ELF-1 (cell line): ENCODE measurements around the gene MYNN.
"Not testable (repeated sequence)": the region's sequence is repeated elsewhere in the genome, so short reads cannot be mapped to it uniquely, and the experiment has no call there.

Source experiments
- DNase-seq: peaks from one replicate; pipeline ENCODE4 v3.0.0-alpha.2; 2016; ENCODE audit warnings: low read depth, low spot score

MYNN gene

GRCh38 chr3:169772897-169773816, at the start of gene MYNN:
MYNN (plus strand) TSS chr3:169773396; CDS start chr3:169774296, 900 bp downstream.
- peak; percentile 93 for DNase-seq

- DNase-seq = not testable (repeated sequence)
These were observed 41.3 kb upstream of the MYNN start for GRCh38 chr3:169731857-169732256.

GRCh38 chr3:169739067-169739466, 34.1 kb upstream of the MYNN start:
- DNase-seq = no peak

- DNase-seq = no peak
These were observed 28.7 kb upstream of the MYNN start for GRCh38 chr3:169744366-169745054.

GRCh38 chr3:169746924-169747323, 26.3 kb upstream of the MYNN start:
- no peak for DNase-seq

GRCh38 chr3:169748670-169749069, 24.5 kb upstream of the MYNN start:
- no peak for DNase-seq

- DNase-seq = no peak
These were observed 22.5 kb upstream of the MYNN start for GRCh38 chr3:169750665-169751064.

- no peak for DNase-seq
These were observed 21.3 kb upstream of the MYNN start for GRCh38 chr3:169751875-169752274.

GRCh38 chr3:169754711-169755110, 18.5 kb upstream of the MYNN start:
- no peak for DNase-seq

- DNase-seq = no peak
These were observed 17.7 kb upstream of the MYNN start for GRCh38 chr3:169755488-169755887.

GRCh38 chr3:169758359-169758994, 14.7 kb upstream of the MYNN start:
- DNase-seq = no peak

- DNase-seq = no peak
These were observed 13.9 kb upstream of the MYNN start for GRCh38 chr3:169759256-169759655.

- no peak for DNase-seq
These were observed 12.7 kb upstream of the MYNN start for GRCh38 chr3:169760479-169760878.

GRCh38 chr3:169764312-169764881, 8.8 kb upstream of the MYNN start:
- no peak for DNase-seq

- peak; percentile 95 for DNase-seq
These were observed 8.1 kb upstream of the MYNN start, which contains the start of gene TERC for GRCh38 chr3:169764882-169765612. TERC (minus strand) TSS chr3:169765060.

GRCh38 chr3:169769287-169770181, 3.7 kb upstream of the MYNN start, which contains the start of gene ACTRT3:
ACTRT3 (minus strand) TSS chr3:169769561; CDS start chr3:169769520, 41 bp downstream.
- peak; percentile 93 for DNase-seq

GRCh38 chr3:169771497-169772304, 1.5 kb upstream of the MYNN start:
- DNase-seq = peak; percentile 89

- DNase-seq = peak; percentile 80
These were observed 795 bp upstream of the MYNN start for GRCh38 chr3:169772305-169772896.

GRCh38 chr3:169774186-169774585, 990 bp downstream of the MYNN start:
- no peak for DNase-seq
